Measurements from ENCODE around the gene EPN3. TPM values are rescaled to one million over a fixed set of nuclear protein-coding genes. Genes with fewer than 3 reads are reported as not detected.

Gene EPN3
- total and polyA plus RNA-seq, 2 donors (not counting 1 experiment from before 2014, with no cell fraction given): not detected

GRCh38 chr17:50571681-50572080, 39.1 kb downstream of the EPN3 start:
- DNase-seq (no peak), ATAC-seq (ENCODE audit: low read depth) (no peak)
- Histone ChIP-seq H3K4me1 (ENCODE audit: control insufficient read depth in 2 of 2, insufficient read depth in 2 of 2, low read length in 2 of 2) (no peaks in the 10 kb centered on the region), H3K27me3 (replicated peaks in 1 of 4; ENCODE audit: control extremely low read depth in 1 of 4, control insufficient read depth in 3 of 4, insufficient read depth in 4 of 4, low read length in 3 of 4) (peaks cover 0 to 18% (median 0%) of the 10 kb centered on the region in 4 experiments), H3K79me2 (ENCODE audit: control insufficient read depth, insufficient read depth, low read length) (no peaks in the 10 kb centered on the region), H3K9ac (ENCODE audit: low read length) (no peak overlapping the region), H3K9me3 (ENCODE audit: control extremely low read depth in 1 of 3, control insufficient read depth in 2 of 3, insufficient read depth in 1 of 3, low read length in 2 of 3) (no peaks in the 10 kb centered on the region), H4K20me1 (ENCODE audit: control insufficient read depth, insufficient read depth, low read length, poor library complexity, severe bottlenecking) (no peaks in the 10 kb centered on the region), H3K4me2 (replicated peaks; ENCODE audit: low read depth, low read length, poor library complexity, severe bottlenecking) (no peak overlapping the region), H3K4me3 (ENCODE audit: control extremely low read depth in 1 of 5, extremely low read depth in 1 of 5, insufficient read depth in 1 of 5, low read depth in 2 of 5, low read length in 4 of 5) (no peak overlapping the region), H3K36me3 (replicated peaks in 1 of 2; ENCODE audit: control extremely low read depth in 1 of 2, control insufficient read depth in 1 of 2, extremely low read depth in 1 of 2, insufficient read depth in 2 of 2, low read length in 1 of 2) (no peaks in the 10 kb centered on the region), H3K27ac (ENCODE audit: low read length in 2 of 2) (no peak overlapping the region), H2AFZ (ENCODE audit: insufficient read depth, low read depth, low read length, poor library complexity, severe bottlenecking) (no peak overlapping the region)
- no peak overlapping the region for H3K4me3 Mint-ChIP-seq
- no peaks in the 10 kb centered on the region for H3K9me3 Mint-ChIP-seq (ENCODE audit: insufficient read depth)
- 89% methylated on average over 18 of the region's 19 CpGs for WGBS (ENCODE audit: insufficient coverage)
- H3K27ac Mint-ChIP-seq: no peak overlapping the region
- ChIA-PET POLR2A (no interaction called here), CTCF (no interaction called here)
- peaks cover 42% of the 10 kb centered on the region for H3K27me3 Mint-ChIP-seq
- TF ChIP-seq EZH2 (IDR thresholded peaks at IDR 0.05; ENCODE audit: borderline replicate concordance, insufficient read depth, low read depth, low read length, poor library complexity, severe bottlenecking): no peak
- TF ChIP-seq, protein P1, sequence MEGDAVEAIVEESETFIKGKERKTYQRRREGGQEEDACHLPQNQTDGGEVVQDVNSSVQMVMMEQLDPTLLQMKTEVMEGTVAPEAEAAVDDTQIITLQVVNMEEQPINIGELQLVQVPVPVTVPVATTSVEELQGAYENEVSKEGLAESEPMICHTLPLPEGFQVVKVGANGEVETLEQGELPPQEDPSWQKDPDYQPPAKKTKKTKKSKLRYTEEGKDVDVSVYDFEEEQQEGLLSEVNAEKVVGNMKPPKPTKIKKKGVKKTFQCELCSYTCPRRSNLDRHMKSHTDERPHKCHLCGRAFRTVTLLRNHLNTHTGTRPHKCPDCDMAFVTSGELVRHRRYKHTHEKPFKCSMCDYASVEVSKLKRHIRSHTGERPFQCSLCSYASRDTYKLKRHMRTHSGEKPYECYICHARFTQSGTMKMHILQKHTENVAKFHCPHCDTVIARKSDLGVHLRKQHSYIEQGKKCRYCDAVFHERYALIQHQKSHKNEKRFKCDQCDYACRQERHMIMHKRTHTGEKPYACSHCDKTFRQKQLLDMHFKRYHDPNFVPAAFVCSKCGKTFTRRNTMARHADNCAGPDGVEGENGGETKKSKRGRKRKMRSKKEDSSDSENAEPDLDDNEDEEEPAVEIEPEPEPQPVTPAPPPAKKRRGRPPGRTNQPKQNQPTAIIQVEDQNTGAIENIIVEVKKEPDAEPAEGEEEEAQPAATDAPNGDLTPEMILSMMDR (IDR thresholded peaks at IDR 0.05): no peak
- intact Hi-C loops (cut with micrococcal nuclease): no loop called here
- H3K4me1 Mint-ChIP-seq: no peaks in the 10 kb centered on the region

DNA sequence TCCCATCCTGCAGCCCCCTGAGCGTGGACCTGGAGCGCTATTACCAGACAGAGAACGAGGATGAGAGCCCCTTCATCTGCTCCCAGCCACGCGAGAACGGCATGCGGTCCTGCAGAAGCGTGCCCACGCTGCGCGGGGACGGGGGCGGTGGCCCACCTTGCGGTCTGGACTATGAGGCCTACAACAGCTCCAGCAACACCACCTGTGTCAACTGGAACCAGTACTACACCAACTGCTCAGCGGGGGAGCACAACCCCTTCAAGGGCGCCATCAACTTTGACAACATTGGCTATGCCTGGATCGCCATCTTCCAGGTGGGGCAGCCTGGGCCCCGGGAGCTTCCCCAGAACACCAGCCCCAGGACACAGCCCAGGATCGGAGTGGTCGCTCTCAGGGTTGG, 40.0 kb downstream of the EPN3 start:
- Histone ChIP-seq H3K4me1 (ENCODE audit: control insufficient read depth in 2 of 2, insufficient read depth in 2 of 2, low read length in 2 of 2) (no peaks in the 10 kb centered on the region), H3K4me2 (replicated peaks; ENCODE audit: low read depth, low read length, poor library complexity, severe bottlenecking) (no peak overlapping the region), H3K79me2 (ENCODE audit: control insufficient read depth, insufficient read depth, low read length) (no peaks in the 10 kb centered on the region), H3K9me3 (ENCODE audit: control extremely low read depth in 1 of 3, control insufficient read depth in 2 of 3, insufficient read depth in 1 of 3, low read length in 2 of 3) (no peaks in the 10 kb centered on the region), H4K20me1 (ENCODE audit: control insufficient read depth, insufficient read depth, low read length, poor library complexity, severe bottlenecking) (no peaks in the 10 kb centered on the region), H3K27ac (ENCODE audit: low read length in 2 of 2) (no peak overlapping the region), H3K36me3 (replicated peaks in 1 of 2; ENCODE audit: control extremely low read depth in 1 of 2, control insufficient read depth in 1 of 2, extremely low read depth in 1 of 2, insufficient read depth in 2 of 2, low read length in 1 of 2) (no peaks in the 10 kb centered on the region), H2AFZ (ENCODE audit: insufficient read depth, low read depth, low read length, poor library complexity, severe bottlenecking) (no peak overlapping the region), H3K4me3 (ENCODE audit: control extremely low read depth in 1 of 5, extremely low read depth in 1 of 5, insufficient read depth in 1 of 5, low read depth in 2 of 5, low read length in 4 of 5) (no peak overlapping the region), H3K27me3 (replicated peaks in 1 of 4; ENCODE audit: control extremely low read depth in 1 of 4, control insufficient read depth in 3 of 4, insufficient read depth in 4 of 4, low read length in 3 of 4) (peaks cover 0 to 10% (median 0%) of the 10 kb centered on the region in 4 experiments), H3K9ac (ENCODE audit: low read length) (no peak overlapping the region)
- no peak overlapping the region for H3K4me3 Mint-ChIP-seq
- TF ChIP-seq, protein P1 (IDR thresholded peaks at IDR 0.05): no peak
- no peak for TF ChIP-seq EZH2 (IDR thresholded peaks at IDR 0.05; ENCODE audit: borderline replicate concordance, insufficient read depth, low read depth, low read length, poor library complexity, severe bottlenecking)
- intact Hi-C loops (cut with micrococcal nuclease): no loop called here
- ATAC-seq (ENCODE audit: low read depth) (no peak), DNase-seq (no peak)
- WGBS (ENCODE audit: insufficient coverage): 97% methylated on average over 15 of the region's 20 CpGs
- POLR2A ChIA-PET: no interaction called here
- no peaks in the 10 kb centered on the region for H3K9me3 Mint-ChIP-seq (ENCODE audit: insufficient read depth)
- peaks cover 38% of the 10 kb centered on the region for H3K27me3 Mint-ChIP-seq
- H3K27ac Mint-ChIP-seq: no peak overlapping the region
- H3K4me1 Mint-ChIP-seq: no peaks in the 10 kb centered on the region
- CTCF ChIA-PET: no interaction called here

All from B cell (primary cell).